ENCODE measurements around the gene DDX51.
"Not testable (repeated sequence)": the region's sequence is repeated elsewhere in the genome, so short reads cannot be mapped to it uniquely, and the experiment has no call there.

The DDX51 gene

GRCh38 chr12:132117558-132117875, 26.6 kb downstream of the DDX51 start:
- peak; percentile 12 for DNase-seq (ENCODE audit: low spot score)

DNA sequence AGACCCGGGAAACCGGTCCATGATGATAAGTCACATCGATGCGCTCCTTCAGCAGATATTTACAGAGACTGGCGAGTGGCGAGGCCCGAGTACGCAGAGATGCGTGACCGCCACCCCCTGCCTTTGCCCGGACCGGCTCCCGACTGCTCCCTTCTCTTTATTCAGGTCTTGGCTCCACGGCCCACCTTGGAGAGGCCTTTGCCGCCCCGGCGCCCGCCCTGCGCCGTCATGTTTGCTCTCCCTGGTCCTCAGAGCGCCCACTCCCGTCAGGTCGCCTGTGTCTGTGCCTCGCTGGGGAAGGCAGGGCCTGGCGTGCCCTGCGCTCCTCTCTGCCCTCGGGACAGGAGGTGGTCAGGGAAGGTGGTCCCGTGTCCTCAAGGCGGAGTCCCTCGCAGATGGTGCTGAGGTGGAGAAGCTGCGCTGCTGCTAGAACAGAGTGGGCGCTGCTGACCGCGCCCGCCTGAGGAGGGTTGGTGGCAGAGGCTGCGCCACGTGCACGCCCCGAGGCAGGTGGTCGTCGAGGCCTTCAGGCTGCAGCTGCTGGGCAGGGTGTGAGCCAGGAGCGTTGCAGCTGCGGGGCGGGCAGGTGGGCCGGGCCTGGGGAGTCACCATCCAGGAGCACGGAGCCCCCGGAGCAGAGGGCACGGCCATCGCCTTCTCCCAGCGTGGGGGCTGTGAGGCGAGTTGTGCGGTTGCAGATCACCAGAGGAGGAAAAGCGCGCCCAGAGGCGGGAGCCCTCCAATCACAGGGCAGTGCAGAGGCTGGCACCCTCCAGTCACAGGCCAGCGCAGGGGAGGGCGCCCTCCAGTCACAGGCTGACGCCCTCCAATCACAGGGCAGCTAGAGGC, 27.2 kb downstream of the DDX51 start:
- DNase-seq (ENCODE audit: low spot score): no peak

DNA sequence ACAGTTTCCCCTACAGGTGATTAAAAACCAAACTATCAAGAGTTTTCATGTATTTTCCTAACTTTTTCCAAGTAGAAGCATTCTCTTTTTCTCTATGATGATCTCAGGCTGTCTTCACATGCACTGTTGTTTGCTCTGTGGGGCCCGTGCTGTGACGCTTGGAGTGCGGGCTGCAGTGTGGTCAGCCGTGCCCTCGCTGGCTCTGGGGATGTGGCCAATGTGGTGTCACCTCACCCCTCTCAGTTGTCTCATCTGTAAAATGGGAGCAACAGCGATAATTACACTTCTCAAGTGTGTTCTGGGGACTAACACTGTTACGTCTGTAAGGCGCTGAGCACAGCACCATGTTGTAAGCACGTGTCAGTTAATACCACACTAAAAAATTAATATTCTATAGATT, 28.6 kb downstream of the DDX51 start:
- DNase-seq (ENCODE audit: low spot score): no peak

DNA sequence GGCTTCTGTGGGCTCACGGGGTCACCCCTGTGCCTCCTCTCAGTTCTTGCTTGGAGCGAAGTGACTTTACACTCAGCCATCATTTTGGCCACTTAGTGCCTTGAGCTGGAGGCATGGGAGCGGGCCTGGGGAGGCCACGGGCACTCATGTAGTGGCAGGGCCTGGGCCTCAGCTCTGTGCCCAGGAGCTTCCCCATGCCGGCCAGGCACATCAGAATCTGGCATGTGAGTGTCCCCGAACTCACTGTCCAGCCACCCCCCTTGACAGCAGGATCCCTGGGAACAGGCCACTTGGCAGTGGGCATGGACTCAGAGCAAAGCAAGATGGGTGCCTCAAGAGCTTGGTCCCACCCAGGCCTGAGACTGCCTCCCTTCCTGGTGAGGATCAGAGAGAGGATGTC, 29.5 kb downstream of the DDX51 start:
- DNase-seq (ENCODE audit: low spot score): no peak

GRCh38 chr12:132111654-132112304, 32.3 kb downstream of the DDX51 start:
- no peak for DNase-seq (ENCODE audit: low spot score)

DNA sequence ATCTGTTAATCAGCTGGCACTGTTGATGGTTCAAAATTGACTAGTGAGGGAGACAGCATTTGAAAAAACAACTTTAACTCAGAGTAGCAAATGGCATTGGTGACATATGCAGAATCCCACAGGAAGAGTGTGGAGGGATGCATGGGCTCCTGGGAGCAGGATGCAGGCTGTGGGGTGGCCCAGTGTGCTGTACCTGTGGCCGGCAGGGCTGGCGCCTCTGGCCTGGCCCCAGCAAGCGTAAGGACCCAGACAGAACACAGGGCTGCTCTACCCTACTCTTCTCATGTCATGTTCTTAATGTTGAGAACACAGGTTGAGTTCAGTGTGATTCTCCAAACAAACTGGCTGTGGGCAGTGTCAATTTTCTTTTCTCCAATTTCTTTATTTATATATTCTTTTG, 33.4 kb downstream of the DDX51 start:
- DNase-seq (ENCODE audit: low spot score): no peak

GRCh38 chr12:132109741-132110140, 34.4 kb downstream of the DDX51 start:
- DNase-seq (ENCODE audit: low spot score): no peak

GRCh38 chr12:132108211-132108832, 35.8 kb downstream of the DDX51 start:
- DNase-seq (ENCODE audit: low spot score): peak; percentile 52

- no peak for DNase-seq (ENCODE audit: low spot score)
Measured at GRCh38 chr12:132106921-132107320, 37.2 kb downstream of the DDX51 start.

- no peak for DNase-seq (ENCODE audit: low spot score)
Measured at GRCh38 chr12:132105467-132105866, 38.7 kb downstream of the DDX51 start.

- DNase-seq (ENCODE audit: low spot score): no peak
Measured at GRCh38 chr12:132103542-132104308, 40.4 kb downstream of the DDX51 start.

GRCh38 chr12:132103072-132103471, 41.0 kb downstream of the DDX51 start:
- not testable (repeated sequence) for DNase-seq (ENCODE audit: low spot score)

- DNase-seq (ENCODE audit: low spot score): no peak
Measured at GRCh38 chr12:132102297-132102696, 41.8 kb downstream of the DDX51 start.

DNA sequence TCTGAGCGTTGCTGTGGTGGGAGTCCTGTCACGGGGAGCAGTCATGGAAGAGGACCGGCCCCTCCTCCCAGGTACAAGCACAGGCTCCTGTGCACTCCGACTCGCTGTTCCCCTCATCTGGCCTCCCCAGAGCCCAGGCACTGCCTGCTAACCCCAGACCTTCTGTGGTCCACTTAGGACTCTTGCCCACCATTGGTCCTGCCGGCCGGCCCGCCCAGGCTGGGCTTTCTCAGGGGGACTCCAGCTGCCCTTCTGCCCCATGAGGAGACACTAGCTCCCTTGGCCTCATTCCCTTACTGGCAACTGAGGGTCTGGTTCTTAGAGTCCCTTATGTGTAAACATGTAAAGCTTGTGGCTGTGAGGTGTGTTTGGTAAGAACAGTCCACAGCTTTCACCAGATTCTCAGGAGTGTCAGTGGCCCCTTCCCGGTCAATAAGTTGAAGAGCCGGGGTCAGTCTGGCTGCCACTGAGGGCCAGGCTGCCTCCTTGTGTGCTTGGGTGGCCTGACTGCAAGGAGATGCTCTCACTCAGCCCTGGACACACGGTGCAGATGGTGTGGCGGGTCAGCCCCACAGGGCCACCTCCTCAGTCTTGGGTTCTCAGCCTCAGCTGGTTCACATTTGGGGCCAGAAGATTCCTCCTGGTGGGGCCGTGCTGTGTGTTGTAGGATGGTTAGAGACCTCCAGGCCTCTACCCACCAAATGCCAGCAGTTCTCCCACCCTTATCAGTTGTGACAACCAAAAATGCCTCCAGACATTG, 43.6 kb downstream of the DDX51 start:
- DNase-seq (ENCODE audit: low spot score): no peak

GRCh38 chr12:132099739-132100138, 44.4 kb downstream of the DDX51 start:
- no peak for DNase-seq (ENCODE audit: low spot score)

DNA sequence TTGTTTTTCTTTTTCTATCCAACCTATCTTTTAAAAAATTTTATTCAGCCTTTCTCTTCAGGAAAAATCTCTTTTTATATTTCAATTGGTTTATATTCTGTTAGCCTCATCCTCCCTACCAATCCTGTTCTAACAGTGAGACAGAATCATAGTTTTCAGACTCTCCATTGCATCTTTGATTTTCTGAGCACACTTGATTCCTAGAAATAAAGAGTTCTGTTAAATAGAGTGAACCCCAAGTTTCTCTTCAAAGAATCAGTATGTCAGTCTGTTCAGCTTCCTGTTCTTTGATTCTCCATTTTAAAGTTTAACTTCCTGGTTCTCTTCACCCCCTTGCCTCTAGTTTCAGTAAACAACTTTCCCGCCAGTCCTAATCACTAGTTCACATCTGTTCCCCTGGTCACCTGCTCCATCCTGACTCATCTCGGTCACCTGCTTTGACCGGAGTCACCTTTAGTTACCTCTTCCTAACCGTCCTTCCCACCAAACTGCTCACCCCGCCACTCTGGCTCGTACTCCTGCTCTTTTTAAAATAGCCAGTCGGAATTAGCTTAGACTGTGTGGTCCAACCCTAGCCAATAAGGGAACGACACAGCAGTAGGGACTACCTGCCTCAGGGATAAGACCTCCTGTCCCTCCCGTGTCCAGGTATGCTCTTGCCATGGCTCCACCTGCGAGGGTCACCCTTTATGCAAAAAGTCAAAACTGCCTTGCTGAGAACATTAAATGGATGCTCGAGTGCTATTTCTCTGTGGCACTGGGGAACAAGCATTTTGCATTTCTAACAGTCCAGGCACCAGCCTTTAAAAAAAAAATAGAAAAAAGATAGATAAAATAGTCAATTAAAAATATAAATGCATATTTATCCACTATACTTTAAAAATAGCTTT, 48.4 kb downstream of the DDX51 start:
- no peak for DNase-seq (ENCODE audit: low spot score)

- DNase-seq (ENCODE audit: low spot score): peak; percentile 54
Measured at GRCh38 chr12:132094269-132094891, 49.7 kb downstream of the DDX51 start.

GRCh38 chr12:132089407-132089910, 54.7 kb downstream of the DDX51 start:
- no peak for DNase-seq (ENCODE audit: low spot score)

All from cerebellar cortex (tissue), 1 donor.